ENCODE measurements around the gene DLG2. TPM values are rescaled to one million over a fixed set of nuclear protein-coding genes. Genes with fewer than 3 reads are reported as not detected.

The DLG2 gene
- total RNA-seq, 1 donor, result 3.0 TPM

GRCh38 chr11:83852775-83853442 is 1774.2 kb downstream of the DLG2 start:
- DNase-seq (ENCODE audit: low read depth), result no peak
- H3K4me3 ChIP-seq (ENCODE audit: low read depth, low read length), result no peak overlapping the region
- TF ChIP-seq CTCF (IDR thresholded peaks at IDR 0.05; ENCODE audit: insufficient read depth, low read length), result no peak

GRCh38 chr11:83852012-83852411 is 1775.1 kb downstream of the DLG2 start:
- H3K4me3 ChIP-seq (ENCODE audit: low read depth, low read length), result no peak overlapping the region
- DNase-seq (ENCODE audit: low read depth), result no peak
- no peak for TF ChIP-seq CTCF (IDR thresholded peaks at IDR 0.05; ENCODE audit: insufficient read depth, low read length)

- TF ChIP-seq CTCF (IDR thresholded peaks at IDR 0.05; ENCODE audit: insufficient read depth, low read length), result no peak
- DNase-seq (ENCODE audit: low read depth), result no peak
Measured at GRCh38 chr11:83847467-83848034, 1779.6 kb downstream of the DLG2 start.

GRCh38 chr11:83845797-83846196 is 1781.3 kb downstream of the DLG2 start:
- H3K4me3 ChIP-seq (ENCODE audit: low read depth, low read length), result no peak overlapping the region
- DNase-seq (ENCODE audit: low read depth), result no peak
- no peak for TF ChIP-seq CTCF (IDR thresholded peaks at IDR 0.05; ENCODE audit: insufficient read depth, low read length)

More at GRCh38 chr11:83847467-83848034, 1779.6 kb downstream of the DLG2 start:
- H3K4me3 ChIP-seq (ENCODE audit: low read depth, low read length), result no peak overlapping the region

GRCh38 chr11:83840326-83840725 is 1786.8 kb downstream of the DLG2 start:
- DNase-seq (ENCODE audit: low read depth), result no peak
- H3K4me3 ChIP-seq (ENCODE audit: low read depth, low read length), result no peak overlapping the region
- no peak for TF ChIP-seq CTCF (IDR thresholded peaks at IDR 0.05; ENCODE audit: insufficient read depth, low read length)

GRCh38 chr11:83836883-83837654 is 1790.1 kb downstream of the DLG2 start:
- peak; percentile 80 for TF ChIP-seq CTCF (IDR thresholded peaks at IDR 0.05; ENCODE audit: insufficient read depth, low read length)
- no peak overlapping the region for H3K4me3 ChIP-seq (ENCODE audit: low read depth, low read length)
- DNase-seq (ENCODE audit: low read depth), result peak; percentile 50
